H1 (cell line): ENCODE data around the gene IFT172. TPM values are rescaled to one million over a fixed set of nuclear protein-coding genes. Genes with fewer than 3 reads are reported as not detected.
A peak's percentile ranks its signal among the peaks of the same experiment; 100 is the strongest.

Experiments used
- ATF2 ChIP-seq: IDR thresholded peaks from 2 replicates; pipeline ENCODE4 v1.6.1; 2012; ENCODE audit warnings: low read length, inconsistent platforms
- BCL11A ChIP-seq, 2 experiments: IDR thresholded peaks; one replicate each; pipeline ENCODE4 v1.6.1; 2011; ENCODE audit warnings: low read depth in 2 of 2, low read length in 2 of 2, mild to moderate bottlenecking in 2 of 2
- CEBPB ChIP-seq: IDR thresholded peaks from 2 replicates; pipeline ENCODE4 v1.6.1; 2012; ENCODE audit warnings: low read depth, low read length
- CHD1 ChIP-seq: IDR thresholded peaks from 2 replicates; pipeline ENCODE4 v1.6.1; 2012; ENCODE audit warnings: low read depth, low read length, improper control_type of control experiment
- CREB1 ChIP-seq: IDR thresholded peaks from 2 replicates; pipeline ENCODE4 v1.6.1; 2012; ENCODE audit warnings: inconsistent platforms
- E2F6 ChIP-seq: IDR thresholded peaks from 2 replicates; pipeline ENCODE4 v1.6.1; 2012; ENCODE audit warnings: inconsistent platforms
- EGR1 ChIP-seq: IDR thresholded peaks from 2 replicates; pipeline ENCODE4 v1.6.1; 2011; ENCODE audit warnings: low read depth, low read length, borderline replicate concordance
- EP300 ChIP-seq, 2 experiments: IDR thresholded peaks; 1 replicate in 1 of 2; 2 replicates in 1 of 2; pipeline ENCODE4 v1.6.1; 2011 to 2012; ENCODE audit warnings: low read depth in 2 of 2, low read length in 2 of 2, mild to moderate bottlenecking in 2 of 2, borderline replicate concordance in 1 of 2, inconsistent platforms in 1 of 2, moderate library complexity in 1 of 2
- FOSL1 ChIP-seq: IDR thresholded peaks from 2 replicates; pipeline ENCODE4 v1.6.1; 2011; ENCODE audit warnings: mild to moderate bottlenecking, low read depth, low read length, moderate library complexity; ENCODE audit not compliant: insufficient read depth
- GTF2F1 ChIP-seq: IDR thresholded peaks from 2 replicates; pipeline ENCODE4 v1.6.1; 2012; ENCODE audit warnings: low read depth, low read length, improper control_type of control experiment, borderline replicate concordance
- JUN ChIP-seq: IDR thresholded peaks from 2 replicates; pipeline ENCODE4 v1.6.1; 2011; ENCODE audit warnings: low read depth, mild to moderate bottlenecking, improper control_type of control experiment, low read length
- KDM5A ChIP-seq: fragments of 200-600 bp; IDR thresholded peaks from 2 replicates; pipeline ENCODE4 v1.7.1; 2012; ENCODE audit warnings: mild to moderate bottlenecking, low read length, inconsistent platforms, mixed read lengths
- MAFK ChIP-seq: IDR thresholded peaks from 2 replicates; pipeline ENCODE4 v1.6.1; 2012; ENCODE audit warnings: low read depth, mild to moderate bottlenecking, improper control_type of control experiment, low read length
- MAX ChIP-seq: IDR thresholded peaks from 2 replicates; pipeline ENCODE4 v1.6.1; 2012; ENCODE audit warnings: inconsistent platforms
- NRF1 ChIP-seq: IDR thresholded peaks from 2 replicates; pipeline ENCODE4 v1.6.1; 2011; ENCODE audit warnings: mild to moderate bottlenecking, low read depth, low read length, improper control_type of control experiment
- PHF8 ChIP-seq: fragments of 200-600 bp; sonication (generic); conservative IDR thresholded peaks from 2 replicates; pipeline ENCODE4 v1.7.1; 2012; ENCODE audit warnings: low read depth, mild to moderate bottlenecking, inconsistent platforms, low read length, moderate library complexity
- RNF2 ChIP-seq: fragments of 200-900, 300-1000 bp; sonication (generic); IDR thresholded peaks from 2 replicates; pipeline ENCODE4 v1.7.1; 2016; ENCODE audit warnings: borderline replicate concordance, low read depth, mild to moderate bottlenecking, antibody characterized with exemption, low read length; ENCODE audit not compliant: poor library complexity, severe bottlenecking; ENCODE audit errors: missing control alignments
- SAP30 ChIP-seq: fragments of 300-600 bp; sonication (generic); IDR thresholded peaks from 2 replicates; pipeline ENCODE4 v1.7.1; 2012; ENCODE audit warnings: low read length, moderate library complexity, mild to moderate bottlenecking, inconsistent platforms; ENCODE audit not compliant: insufficient read depth, insufficient replicate concordance
- SIRT6 ChIP-seq: IDR thresholded peaks from one replicate; pipeline ENCODE4 v1.7.1; 2012; ENCODE audit warnings: low read length, inconsistent platforms
- SIX5 ChIP-seq: IDR thresholded peaks from 2 replicates; pipeline ENCODE4 v1.6.1; 2011; ENCODE audit warnings: mild to moderate bottlenecking, low read depth, low read length
- SRF ChIP-seq: IDR thresholded peaks from 2 replicates; pipeline ENCODE4 v1.6.1; 2011; ENCODE audit warnings: mild to moderate bottlenecking, low read depth, low read length, moderate library complexity
- YY1 ChIP-seq: IDR thresholded peaks from 2 replicates; pipeline ENCODE4 v1.6.1; 2011; ENCODE audit warnings: low read depth, mild to moderate bottlenecking, low read length
- polyA plus RNA-seq, 7 experiments: library from polyadenylated mRNA; depleted of rRNA in 3 of 7; stranded (reverse) in 5 of 7; unstranded in 2 of 7; fragments of >200 nt in 5 of 7; fragments of 200-250 nt in 2 of 7; gene quantifications; 1 replicate in 5 of 7; 2 replicates in 1 of 7; 4 replicates in 1 of 7; pipeline versions ENCODE4 v1.2.1 to v1.2.3, GENCODE V29; 2011 to 2013; ENCODE audit warnings: missing spikeins in 2 of 7, mixed read lengths in 2 of 7
- total RNA-seq: library from RNA; stranded (reverse); fragmentation: NEBNext Ultra II Directional; extraction: Animal tissue kit (Norgen Biotek cat#: 25700); gene quantifications from 2 replicates; pipeline ENCODE4 v1.2.1, GENCODE V29; 2021

The IFT172 gene
- total and polyA plus RNA-seq, 2 of the 8 experiments (the other 6 are each of a cell fraction or from before 2014, with no cell fraction given), result 13.5 to 14.0 TPM

GRCh38 chr2:27489498-27490397 is at the start of gene IFT172 (continued):
- TF ChIP-seq KDM5A (no peak), SAP30 (peak; percentile 99), CEBPB (no peak), SIX5 (no peak), CHD1 (no peak), SRF (peak; percentile 81), YY1 (no peak), NRF1 (peak; percentile 98), FOSL1 (no peak), ATF2 (no peak), JUN (no peak), MAX (peak; percentile 93), BCL11A (IDR thresholded peaks at IDR 0.05; ENCODE audit: low read depth in 2 of 2, low read length in 2 of 2) (no peak), E2F6 (no peak), EGR1 (no peak), CREB1 (peak; percentile 99), RNF2 (no peak), PHF8 (peak; percentile 49), GTF2F1 (no peak), EP300 (IDR thresholded peaks at IDR 0.05; ENCODE audit: borderline replicate concordance in 1 of 2, low read depth in 2 of 2, low read length in 2 of 2) (no peak), MAFK (no peak), SIRT6 (no peak)
